Fibroblast of mammary gland (primary cell): Measurements from ENCODE around the gene RAB14.

ENCODE experiments used
- DNase-seq: peaks from one replicate; pipeline ENCODE4 v3.0.0-alpha.2; 2010; ENCODE audit warnings: low read depth
- H3K4me3 ChIP-seq: 2 replicates; pipeline ENCODE4 v1.5.1; 2011; ENCODE audit warnings: low read depth, mild to moderate bottlenecking, low read length, moderate library complexity; ENCODE audit not compliant: control insufficient read depth
- TF ChIP-seq, protein P1 (sequence below): conservative IDR thresholded peaks from 2 replicates; pipeline ENCODE4 v1.5.1; 2011; ENCODE audit warnings: low read depth, low read length, inconsistent platforms; ENCODE audit not compliant: control insufficient read depth, insufficient read depth

The RAB14 gene

GRCh38 chr9:121220996-121221663, 19.5 kb upstream of the RAB14 start:
- H3K4me3 ChIP-seq, result no peak overlapping the region
- TF ChIP-seq, protein P1, sequence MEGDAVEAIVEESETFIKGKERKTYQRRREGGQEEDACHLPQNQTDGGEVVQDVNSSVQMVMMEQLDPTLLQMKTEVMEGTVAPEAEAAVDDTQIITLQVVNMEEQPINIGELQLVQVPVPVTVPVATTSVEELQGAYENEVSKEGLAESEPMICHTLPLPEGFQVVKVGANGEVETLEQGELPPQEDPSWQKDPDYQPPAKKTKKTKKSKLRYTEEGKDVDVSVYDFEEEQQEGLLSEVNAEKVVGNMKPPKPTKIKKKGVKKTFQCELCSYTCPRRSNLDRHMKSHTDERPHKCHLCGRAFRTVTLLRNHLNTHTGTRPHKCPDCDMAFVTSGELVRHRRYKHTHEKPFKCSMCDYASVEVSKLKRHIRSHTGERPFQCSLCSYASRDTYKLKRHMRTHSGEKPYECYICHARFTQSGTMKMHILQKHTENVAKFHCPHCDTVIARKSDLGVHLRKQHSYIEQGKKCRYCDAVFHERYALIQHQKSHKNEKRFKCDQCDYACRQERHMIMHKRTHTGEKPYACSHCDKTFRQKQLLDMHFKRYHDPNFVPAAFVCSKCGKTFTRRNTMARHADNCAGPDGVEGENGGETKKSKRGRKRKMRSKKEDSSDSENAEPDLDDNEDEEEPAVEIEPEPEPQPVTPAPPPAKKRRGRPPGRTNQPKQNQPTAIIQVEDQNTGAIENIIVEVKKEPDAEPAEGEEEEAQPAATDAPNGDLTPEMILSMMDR, result no peak
- DNase-seq, result no peak

- TF ChIP-seq, protein P1, result no peak
- no peak overlapping the region for H3K4me3 ChIP-seq
Observed at GRCh38 chr9:121219530-121219929, 17.9 kb upstream of the RAB14 start.

DNA sequence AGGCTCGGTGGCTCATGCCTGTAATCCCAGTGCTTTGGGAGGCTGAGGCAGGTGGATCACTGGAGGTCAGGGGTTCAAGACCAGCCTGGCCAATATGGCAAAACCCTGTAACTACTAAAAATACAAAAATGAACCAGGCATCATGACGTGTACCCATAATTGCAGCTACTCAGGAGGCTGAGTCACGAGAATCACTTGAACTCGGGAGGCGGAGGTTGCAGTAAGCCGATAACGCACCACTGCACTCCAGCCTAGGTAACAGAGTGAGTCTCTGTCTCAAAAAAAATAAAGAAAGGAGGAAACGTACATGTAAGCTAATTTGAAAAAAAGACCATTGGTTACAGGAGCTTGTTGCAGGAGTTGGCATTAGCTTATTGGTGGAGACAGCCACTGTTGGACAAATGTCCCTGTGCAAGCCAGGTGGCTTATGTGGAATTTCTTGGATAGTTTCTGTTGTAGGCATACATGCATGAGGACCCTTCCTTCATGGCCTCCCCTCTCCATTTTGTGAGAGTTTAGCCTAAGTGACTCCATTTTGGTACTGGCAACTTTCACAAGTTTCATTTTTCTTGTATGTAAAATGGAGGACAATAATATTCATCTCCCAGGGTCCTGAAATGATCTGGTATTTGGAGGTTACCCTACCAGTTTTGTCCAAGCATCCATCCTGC, 16.8 kb upstream of the RAB14 start:
- TF ChIP-seq, protein P1, result no peak
- no peak for DNase-seq
- no peak overlapping the region for H3K4me3 ChIP-seq

More at GRCh38 chr9:121219530-121219929, 17.9 kb upstream of the RAB14 start:
- DNase-seq, result no peak

- DNase-seq, result peak; percentile 80
- TF ChIP-seq, protein P1, result no peak
- no peak overlapping the region for H3K4me3 ChIP-seq
Observed at GRCh38 chr9:121217609-121218292, 16.1 kb upstream of the RAB14 start.

DNA sequence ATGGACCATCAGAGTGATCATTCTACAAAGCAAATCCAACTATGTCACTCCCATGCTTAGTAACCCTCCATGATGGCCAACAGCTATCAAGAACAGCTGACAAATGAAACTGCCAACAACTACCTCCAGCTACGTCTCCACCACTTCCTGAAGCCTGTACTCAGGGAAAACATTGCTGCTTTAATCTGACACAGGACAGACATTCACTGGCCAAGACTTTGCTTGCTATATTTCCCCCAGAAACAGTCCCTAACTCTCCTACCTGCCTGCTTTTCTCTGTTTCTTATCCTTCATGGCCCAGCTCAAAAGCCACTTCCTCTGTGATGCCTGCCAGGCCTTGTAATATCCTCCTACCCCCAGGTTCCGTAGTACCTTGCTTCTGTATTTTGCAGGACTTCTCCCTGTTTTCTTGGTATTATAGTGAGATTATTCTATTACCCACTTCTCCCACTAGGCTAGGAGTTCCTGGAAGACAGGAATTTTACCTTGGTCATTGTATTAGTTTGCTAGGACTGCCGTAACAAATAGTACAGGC, 14.7 kb upstream of the RAB14 start:
- no peak for DNase-seq
- H3K4me3 ChIP-seq, result no peak overlapping the region
- TF ChIP-seq, protein P1, result no peak

DNA sequence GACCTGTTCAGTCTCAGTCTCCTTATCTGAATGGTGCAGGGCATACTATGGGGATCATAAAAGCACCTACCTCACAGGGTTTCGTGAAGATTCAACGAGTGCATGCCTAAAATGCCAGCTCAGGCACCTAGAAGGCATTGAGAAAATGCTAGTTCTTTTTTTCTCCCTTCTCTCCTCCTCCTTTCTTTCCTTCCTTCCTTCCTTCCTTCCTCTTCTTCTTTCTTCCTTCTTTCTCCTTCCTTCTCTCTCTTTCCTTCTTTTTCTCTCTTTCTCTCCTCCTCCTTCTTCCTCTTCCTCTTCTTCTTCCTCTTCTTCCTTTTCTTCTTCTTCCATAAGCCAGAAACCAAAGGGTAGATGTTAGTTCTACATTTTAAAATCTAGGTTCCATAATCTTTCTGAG, 12.3 kb upstream of the RAB14 start:
- TF ChIP-seq, protein P1, result no peak
- DNase-seq, result no peak
- no peak overlapping the region for H3K4me3 ChIP-seq
